Stimulated activated CD8-positive, alpha-beta memory T cell treated with anti-CD3 and anti-CD28 coated beads, Interleukin-4, amount 100 ng/mL, for 4 hours (primary cell): ENCODE measurements around the gene AHCTF1.

Source experiments
- DNase-seq, 2 donors: peaks; one replicate each; pipeline ENCODE4 v3.0.0-alpha.2; 2020; ENCODE audit warnings: low read depth in 2 of 2, low spot score in 1 of 2

AHCTF1 gene, protein sequence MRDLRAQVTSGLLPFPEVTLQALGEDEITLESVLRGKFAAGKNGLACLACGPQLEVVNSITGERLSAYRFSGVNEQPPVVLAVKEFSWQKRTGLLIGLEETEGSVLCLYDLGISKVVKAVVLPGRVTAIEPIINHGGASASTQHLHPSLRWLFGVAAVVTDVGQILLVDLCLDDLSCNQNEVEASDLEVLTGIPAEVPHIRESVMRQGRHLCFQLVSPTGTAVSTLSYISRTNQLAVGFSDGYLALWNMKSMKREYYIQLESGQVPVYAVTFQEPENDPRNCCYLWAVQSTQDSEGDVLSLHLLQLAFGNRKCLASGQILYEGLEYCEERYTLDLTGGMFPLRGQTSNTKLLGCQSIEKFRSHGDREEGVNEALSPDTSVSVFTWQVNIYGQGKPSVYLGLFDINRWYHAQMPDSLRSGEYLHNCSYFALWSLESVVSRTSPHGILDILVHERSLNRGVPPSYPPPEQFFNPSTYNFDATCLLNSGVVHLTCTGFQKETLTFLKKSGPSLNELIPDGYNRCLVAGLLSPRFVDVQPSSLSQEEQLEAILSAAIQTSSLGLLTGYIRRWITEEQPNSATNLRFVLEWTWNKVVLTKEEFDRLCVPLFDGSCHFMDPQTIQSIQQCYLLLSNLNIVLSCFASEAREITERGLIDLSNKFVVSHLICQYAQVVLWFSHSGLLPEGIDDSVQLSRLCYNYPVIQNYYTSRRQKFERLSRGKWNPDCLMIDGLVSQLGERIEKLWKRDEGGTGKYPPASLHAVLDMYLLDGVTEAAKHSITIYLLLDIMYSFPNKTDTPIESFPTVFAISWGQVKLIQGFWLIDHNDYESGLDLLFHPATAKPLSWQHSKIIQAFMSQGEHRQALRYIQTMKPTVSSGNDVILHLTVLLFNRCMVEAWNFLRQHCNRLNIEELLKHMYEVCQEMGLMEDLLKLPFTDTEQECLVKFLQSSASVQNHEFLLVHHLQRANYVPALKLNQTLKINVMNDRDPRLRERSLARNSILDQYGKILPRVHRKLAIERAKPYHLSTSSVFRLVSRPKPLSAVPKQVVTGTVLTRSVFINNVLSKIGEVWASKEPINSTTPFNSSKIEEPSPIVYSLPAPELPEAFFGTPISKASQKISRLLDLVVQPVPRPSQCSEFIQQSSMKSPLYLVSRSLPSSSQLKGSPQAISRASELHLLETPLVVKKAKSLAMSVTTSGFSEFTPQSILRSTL (N-terminal part only)

GRCh38 chr1:246931549-246932365, at the start of gene AHCTF1:
AHCTF1 (minus strand) TSS chr1:246931948; CDS start chr1:246918370, 13,578 bp downstream.
- peak; percentile 87 for DNase-seq

DNA sequence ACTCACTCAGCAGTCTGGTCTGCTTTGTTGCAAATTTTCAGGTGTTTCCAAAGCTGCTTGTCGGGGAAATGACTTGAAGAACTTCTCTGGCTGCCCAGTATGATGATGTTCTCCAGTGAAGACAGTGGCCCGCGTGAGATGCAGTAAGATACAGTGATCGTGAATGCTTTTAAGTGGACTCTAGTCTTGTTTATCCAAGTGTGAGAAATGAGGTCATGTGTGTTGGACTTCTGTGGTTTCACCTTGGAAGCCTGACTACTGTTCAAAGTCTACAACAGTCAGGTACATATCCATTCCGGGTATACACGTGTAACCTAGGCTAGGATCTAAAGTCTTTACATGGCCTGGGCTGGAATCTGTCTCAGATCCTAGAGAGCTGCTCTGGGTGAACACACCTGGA, 47.0 kb upstream of the AHCTF1 start:
- no peak for DNase-seq

DNA sequence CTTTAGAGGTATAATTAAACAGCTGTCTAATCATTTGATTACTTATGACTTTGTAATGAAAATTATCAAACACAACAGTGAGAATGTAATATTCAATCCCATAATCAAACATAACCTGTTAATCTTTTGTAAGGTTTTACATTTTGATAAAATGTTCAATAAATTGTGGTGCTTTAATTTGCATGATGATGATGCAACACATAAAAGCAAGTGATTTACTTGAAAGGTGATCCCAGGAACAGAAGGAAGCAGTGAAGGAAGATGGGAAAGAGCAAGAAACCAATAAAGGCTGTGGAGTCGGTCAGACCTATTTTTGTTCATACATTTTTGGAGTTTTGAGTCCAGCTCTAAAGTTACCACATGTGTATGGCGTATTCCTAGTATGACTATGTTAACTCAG, 46.5 kb upstream of the AHCTF1 start:
- no peak for DNase-seq

DNA sequence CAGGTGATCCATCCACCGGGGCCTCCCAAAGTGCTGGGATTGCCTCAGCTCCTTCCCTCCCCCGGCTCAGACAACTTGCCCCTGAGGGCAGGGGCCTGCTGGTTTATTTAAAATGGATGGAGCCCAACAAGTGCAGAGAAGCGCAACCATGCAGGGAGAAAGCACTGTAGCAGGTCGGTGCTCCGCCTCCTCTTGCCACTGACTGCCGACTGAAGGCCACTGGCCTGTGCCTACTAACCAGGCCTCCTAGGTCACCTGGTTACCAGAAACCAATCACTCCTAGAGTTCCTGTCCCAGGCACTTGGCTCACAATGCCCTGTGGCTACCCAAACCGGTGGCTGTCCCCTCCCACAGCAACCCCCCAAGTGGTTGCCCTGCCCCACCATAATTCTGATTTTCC, 40.2 kb upstream of the AHCTF1 start:
- no peak for DNase-seq

DNA sequence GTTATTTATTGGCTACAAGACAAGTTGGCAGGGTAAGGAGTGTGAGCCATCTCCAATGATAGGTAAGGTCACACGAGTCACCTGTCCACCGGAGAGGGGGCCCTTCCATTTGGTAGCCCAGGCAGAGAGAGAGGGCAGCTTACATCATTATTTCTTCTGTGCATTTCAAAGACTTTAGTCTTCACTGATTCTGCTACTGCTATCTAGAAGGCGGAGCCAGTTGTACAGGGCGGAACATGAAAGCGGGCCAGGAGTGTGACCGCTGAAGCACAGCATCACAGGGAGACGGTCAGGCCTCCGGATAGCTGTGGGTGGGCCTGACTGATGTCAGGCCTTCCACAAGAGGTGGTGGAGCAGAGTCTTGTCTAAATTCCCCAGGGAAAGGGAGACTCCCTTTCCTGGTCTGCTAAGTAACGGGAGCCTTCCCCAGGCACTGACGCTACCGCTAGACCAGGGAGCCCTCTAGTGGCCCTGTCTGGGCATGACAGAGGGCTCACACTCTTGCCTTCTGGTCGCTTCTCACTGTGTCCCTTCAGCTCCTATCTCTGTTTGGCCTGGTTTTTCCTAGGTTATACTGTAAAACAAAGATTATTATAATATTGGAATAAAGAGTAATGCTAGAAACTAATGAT, 39.5 kb upstream of the AHCTF1 start:
- DNase-seq = no peak

- DNase-seq = no peak
Observed at GRCh38 chr1:246969621-246970020, 37.9 kb upstream of the AHCTF1 start.

DNA sequence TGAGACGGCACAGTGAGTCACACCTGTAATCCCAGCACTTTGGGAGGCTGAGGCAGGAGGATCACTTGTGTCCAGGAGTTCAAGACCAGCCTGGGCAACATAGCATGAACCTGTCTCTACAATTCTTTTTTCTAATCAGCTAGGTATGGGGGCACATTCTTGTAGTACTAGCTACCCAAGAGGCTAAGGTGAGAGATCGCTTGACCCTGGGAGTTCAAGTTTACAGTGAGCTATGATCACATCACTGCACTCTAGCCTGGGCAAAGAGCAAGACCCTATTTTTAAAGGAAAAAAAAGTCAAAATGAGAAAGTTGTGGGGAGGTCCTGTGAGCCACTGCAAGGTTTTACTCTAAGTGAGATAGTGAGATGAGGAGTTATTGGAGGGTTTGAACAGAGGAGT, 34.8 kb upstream of the AHCTF1 start:
- no peak for DNase-seq

DNA sequence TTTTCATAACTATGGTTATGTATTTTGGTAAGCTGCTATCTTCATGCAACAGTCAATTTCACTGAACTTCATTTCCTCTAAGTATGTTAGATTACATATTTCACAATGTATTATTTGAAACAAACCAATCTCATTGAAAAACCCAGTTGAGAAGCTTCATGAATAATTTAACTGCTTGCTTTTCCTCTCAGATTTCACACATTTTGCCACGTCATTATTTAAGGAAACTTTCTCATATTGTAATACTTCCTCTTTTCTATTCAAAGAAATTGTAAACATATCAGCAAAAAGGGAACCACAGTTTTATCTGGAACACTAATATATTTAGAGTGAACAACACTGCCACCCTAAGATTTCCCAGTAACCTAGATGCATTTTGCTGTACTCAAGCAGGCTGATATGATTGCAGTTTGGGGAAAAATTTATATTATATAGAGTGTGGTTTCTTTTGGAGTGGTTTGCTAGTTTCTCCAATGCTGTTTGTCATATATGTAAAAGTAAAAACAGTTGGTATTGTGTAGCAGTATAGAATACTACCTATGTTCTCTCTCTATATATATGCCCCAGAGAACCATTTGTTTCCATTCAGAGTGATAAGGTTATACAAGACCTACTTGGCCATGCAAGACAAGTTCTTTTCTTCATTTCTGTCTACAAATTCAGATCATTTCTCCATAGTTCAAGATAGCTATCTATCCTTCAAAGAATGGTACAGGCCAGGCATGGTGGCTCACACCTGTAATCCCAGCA, 28.4 kb upstream of the AHCTF1 start:
- no peak for DNase-seq

- DNase-seq = no peak
Observed at GRCh38 chr1:246954126-246954525, 22.4 kb upstream of the AHCTF1 start.

DNA sequence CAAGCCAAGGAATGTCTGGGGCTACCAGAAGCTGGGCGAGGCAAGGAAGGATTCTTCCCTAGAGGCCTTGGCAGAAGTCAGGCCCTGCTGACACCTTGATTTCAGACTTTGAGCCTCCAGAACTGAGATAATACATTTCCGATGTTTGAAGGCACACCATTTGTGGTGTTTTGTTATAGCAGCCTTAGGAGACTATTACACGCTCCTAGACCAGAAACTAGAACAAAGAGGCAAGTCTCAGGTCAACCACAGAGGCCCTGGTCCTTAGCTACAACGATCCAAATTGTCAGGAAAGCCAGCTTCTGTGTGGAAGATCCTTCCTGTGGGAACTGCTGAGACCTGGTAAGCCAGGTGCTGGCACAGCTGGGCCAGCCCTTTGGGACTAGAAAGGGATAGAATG, 19.7 kb upstream of the AHCTF1 start:
- no peak for DNase-seq

DNA sequence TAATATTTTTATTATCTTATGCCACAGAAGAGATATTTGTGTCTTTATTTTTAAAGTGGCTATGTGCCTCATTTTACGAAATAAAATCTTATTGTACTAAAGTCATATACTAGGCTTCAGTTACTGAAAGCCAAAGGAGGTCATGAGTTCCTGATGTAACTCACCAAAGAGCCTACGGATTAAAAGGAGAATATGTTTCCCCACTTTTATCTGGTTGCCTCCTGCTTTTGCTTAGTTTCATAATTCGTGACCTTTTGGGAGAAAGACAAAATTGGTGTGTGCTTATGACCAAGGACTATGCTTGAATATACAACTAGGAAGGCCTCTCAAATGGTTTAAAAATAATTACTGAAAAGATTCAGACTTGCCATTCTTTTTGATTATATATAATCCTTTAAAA, 18.2 kb upstream of the AHCTF1 start:
- no peak for DNase-seq

DNA sequence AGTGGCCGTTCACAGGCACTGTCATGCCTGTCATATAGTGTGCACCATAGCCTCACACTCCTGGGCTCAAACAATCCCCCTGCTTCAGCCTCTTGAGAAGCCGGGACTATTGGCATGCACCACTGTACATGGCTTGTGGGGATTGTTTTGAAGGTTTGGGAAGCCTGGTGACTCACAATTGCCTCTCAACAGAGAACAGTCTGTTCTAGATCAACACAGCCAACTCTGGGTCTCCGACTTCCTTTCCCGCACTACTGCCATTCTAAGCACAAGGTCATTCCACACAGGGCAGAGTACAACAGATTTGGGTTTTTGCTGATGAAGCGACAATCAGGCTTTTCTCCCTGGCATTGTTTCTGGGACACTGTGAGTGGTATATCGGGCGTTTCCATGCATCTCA, 15.5 kb upstream of the AHCTF1 start:
- DNase-seq = no peak

DNA sequence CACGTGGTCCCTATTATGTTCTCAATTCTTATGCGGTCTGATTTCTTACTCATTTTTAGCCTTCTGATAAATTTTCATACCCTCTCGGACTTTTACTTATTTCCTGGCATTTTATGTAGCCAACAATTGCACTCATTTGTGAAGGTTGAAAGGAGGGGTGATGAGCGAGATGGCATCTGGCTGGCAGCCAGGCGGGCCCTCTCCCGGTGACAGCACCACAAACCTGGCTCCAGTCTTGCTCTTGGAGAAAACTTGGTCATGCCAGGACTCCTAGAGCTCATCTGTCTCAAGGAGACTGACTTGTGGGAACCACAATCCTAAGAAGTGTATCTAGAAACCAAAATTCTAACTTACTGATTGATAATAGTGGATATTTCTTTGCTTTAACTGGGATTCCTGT, 14.6 kb upstream of the AHCTF1 start:
- DNase-seq = no peak

DNA sequence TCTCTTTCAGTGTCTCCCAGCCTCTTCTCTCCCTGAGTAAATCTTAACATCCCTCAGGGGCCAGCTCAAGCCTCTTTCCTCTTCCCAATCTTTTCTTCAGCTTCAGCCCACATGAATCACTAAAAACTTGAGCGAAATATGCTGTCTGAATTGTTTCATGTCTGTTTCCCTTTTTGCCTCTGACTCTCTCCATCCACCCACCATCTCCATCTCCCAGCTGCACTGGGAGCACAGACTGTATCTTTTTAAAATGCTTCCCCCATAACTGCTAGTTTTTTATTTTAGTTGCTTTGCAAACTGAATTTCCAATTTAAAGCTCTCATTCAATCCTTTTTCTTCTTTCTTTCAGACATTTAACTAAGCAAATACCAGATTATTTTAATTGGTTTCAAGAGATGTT, 3.0 kb upstream of the AHCTF1 start:
- no peak for DNase-seq

GRCh38 chr1:246933893-246934292, 2.1 kb upstream of the AHCTF1 start:
- no peak for DNase-seq

- no peak for DNase-seq
Observed at GRCh38 chr1:246932366-246932700, 585 bp upstream of the AHCTF1 start.

DNA sequence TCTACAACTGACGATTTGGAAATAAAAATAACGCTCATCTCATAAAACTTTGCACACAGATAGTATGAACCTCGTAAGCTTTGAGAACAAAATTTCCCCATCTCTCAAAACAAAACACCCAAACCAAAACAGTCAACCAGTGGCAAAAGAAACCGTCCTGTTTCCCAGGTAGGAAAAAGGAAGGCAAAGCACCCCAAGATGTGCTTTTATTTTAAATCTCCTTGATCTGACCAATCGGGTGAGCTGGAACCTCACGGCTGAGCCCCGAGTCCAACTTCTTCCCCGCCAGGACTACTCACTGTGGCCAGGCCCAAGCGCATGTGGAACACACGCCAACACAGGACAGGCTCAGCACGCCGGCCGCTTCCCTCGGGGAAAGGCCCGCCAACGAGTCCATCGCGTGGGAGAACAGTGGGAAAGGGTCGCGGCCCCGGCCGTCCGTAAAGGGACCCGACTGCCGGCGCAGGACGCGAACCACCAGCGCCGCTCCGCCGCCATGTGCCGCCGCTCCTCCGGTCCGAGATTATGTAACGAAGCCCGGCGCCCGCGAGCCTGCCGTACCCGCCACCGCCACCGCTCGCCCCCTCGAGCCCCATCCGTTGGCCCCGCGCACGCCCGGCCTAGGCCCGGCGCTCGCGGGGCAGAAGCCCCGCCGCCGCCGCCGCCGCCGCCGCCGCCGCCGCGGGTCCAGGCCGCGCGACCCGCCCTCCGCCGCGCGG, 759 bp downstream of the AHCTF1 start:
- DNase-seq = peak; percentile 8 to 14

DNA sequence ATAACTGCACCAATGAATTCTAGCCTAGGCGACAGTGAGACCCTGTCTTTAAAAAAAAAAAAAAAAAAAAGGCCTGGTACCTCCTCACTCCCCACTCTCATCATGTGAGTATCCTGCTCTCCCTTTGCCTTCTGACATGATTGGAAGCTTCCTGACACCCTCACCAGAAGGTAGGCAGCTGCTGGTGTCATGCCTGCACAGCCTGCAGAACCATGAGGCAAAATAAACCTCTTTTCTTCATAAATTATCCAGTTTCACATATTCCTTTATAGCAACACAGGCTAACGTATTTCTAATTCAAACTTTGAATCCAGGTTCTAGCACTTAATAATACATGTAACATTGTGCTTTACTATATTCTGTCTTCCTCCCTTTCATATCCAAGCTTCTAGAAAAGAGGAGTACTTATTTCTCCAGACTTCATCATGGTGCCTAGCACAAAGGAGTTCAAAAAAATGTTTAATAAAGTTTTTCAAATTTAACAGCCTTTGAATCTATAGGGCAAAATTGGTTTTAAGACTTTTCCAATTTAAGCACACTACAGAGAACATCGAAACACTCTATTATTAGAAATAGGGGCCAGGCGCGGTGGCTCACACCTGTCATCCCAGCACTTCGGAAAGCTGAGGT, 5.6 kb downstream of the AHCTF1 start:
- no peak for DNase-seq

GRCh38 chr1:246923900-246924299, 7.8 kb downstream of the AHCTF1 start:
- no peak for DNase-seq
